Memory B cell (primary cell): Measurements from ENCODE around the gene GPR132.
"Not testable (repeated sequence)": the region's sequence is repeated elsewhere in the genome, so short reads cannot be mapped to it uniquely, and the experiment has no call there.

ENCODE experiments used
- ATAC-seq: fragments of 150-1000 bp; cut with Tn5 transposase; 2 replicates; pipeline ENCODE4 v1.10.0; 2021; ENCODE audit warnings: low read depth, mild to moderate bottlenecking, moderate library complexity
- DNase-seq, 2 donors: peaks; one replicate each; pipeline ENCODE4 v3.0.0; 2022; ENCODE audit warnings: low spot score in 2 of 2
- H3K27ac Mint-ChIP-seq: one replicate; pipeline ENCODE4 v1.8.0; 2022; ENCODE audit warnings: mild to moderate bottlenecking, moderate library complexity, mixed read lengths
- H3K27me3 Mint-ChIP-seq: one replicate; pipeline ENCODE4 v1.8.0; 2022; ENCODE audit warnings: mixed read lengths
- H3K36me3 Mint-ChIP-seq: one replicate; pipeline ENCODE4 v1.8.0; 2022; ENCODE audit warnings: mild to moderate bottlenecking, mixed read lengths
- H3K4me1 Mint-ChIP-seq: one replicate; pipeline ENCODE4 v1.8.0; 2022; ENCODE audit warnings: mixed read lengths
- H3K4me3 Mint-ChIP-seq: one replicate; pipeline ENCODE4 v1.8.0; 2022; ENCODE audit warnings: mild to moderate bottlenecking, moderate library complexity, mixed read lengths
- H3K9me3 Mint-ChIP-seq: one replicate; pipeline ENCODE4 v1.8.0; 2022; ENCODE audit warnings: mixed read lengths

The GPR132 gene

DNA sequence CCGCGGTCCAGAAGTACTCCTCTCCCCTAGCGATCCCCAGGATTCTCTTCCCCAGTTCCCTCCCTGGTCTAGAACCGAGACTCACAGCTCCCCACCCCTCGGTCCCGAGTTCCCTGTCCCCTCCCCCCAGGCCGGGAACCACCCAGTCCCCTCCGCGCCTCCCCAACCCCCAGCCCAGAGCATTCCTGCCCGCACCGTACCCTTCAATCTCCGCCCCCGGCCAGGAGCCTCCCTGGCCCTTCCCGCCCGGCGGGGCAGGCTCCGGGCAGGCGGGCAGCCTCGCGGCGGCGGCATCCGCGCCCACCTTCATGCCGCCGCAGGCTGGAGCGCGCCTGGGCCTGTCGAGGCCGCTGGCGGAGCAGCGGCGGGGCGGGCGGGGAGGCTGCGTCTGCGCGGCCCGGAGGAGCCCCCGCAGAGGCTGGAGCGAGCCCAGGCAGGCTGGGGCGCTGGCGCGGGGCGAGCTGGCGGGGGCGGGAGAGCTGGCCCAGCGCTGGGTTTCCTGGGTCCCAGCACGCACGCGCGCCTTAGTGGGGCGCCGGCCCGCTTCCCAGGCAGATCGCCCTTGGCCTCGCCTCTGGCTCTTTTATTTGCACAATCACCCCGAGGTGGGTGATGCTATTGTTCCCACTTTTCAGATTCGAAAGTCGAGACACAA is 22.2 kb upstream of the GPR132 start:
- peaks cover 20% of the 10 kb centered on the region for H3K4me1 Mint-ChIP-seq
- peaks cover 17% of the 10 kb centered on the region for H3K27me3 Mint-ChIP-seq
- DNase-seq (no peak), ATAC-seq (peak; percentile 18)
- no peaks in the 10 kb centered on the region for H3K9me3 Mint-ChIP-seq
- peak overlapping the region; percentile 72 for H3K27ac Mint-ChIP-seq
- H3K4me3 Mint-ChIP-seq: peak overlapping the region; percentile 82
- no peaks in the 10 kb centered on the region for H3K36me3 Mint-ChIP-seq

DNA sequence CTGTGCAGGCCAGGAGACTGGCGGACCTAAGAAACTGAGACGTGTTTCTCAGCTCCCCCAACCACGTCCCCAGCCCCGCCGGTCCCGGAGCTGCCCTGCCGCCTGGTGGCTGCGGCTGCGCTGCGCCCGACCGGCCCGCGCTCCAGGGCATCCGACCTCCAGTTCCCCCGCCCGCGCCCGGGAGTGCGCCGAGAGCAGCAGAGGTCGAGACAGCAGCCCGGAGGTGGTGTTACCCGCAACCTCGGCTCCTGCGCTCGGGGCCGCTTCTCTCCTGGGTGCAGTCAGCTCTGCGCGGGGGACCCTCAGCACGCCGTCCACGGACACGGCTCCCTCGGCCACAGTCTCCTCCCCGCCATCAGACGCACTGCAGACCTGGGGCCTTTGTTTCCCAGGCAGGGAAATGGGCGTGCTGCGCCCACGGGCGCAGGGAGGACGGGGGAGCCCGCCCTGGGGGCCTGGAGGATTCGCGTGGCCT is 21.6 kb upstream of the GPR132 start:
- DNase-seq: peak; percentile 80 to 89
- Mint-ChIP-seq H3K9me3 (no peaks in the 10 kb centered on the region), H3K36me3 (no peaks in the 10 kb centered on the region), H3K27ac (peak overlapping the region; percentile 72), H3K4me3 (peak overlapping the region; percentile 82), H3K4me1 (peaks cover 19% of the 10 kb centered on the region), H3K27me3 (peaks cover 17% of the 10 kb centered on the region)
- ATAC-seq: peak; percentile 84

DNA sequence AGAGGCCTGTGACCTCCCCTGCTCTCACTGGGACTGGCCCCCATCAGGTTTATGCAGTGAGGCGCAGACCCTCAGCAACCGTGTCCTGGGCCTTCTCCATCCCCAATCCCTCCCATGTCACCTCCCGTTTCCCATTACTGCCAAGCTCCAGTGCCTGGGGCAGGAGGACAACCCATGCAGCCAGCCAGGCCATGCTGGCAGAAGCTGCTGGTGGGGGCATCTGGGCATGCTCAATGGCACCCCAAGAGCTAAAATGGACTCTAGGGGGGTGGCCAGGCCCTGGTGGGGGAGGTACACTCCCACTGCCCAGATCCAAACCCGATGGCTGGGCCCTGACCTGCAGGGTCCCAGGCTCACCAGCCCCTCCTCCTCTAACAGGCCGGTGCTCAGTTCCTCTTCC is 20.5 kb upstream of the GPR132 start:
- ATAC-seq: no peak
- Mint-ChIP-seq H3K27me3 (peaks cover 17% of the 10 kb centered on the region), H3K27ac (no peak overlapping the region), H3K9me3 (no peaks in the 10 kb centered on the region), H3K36me3 (no peaks in the 10 kb centered on the region), H3K4me1 (peaks cover 24% of the 10 kb centered on the region), H3K4me3 (no peak overlapping the region)
- no peak for DNase-seq

DNA sequence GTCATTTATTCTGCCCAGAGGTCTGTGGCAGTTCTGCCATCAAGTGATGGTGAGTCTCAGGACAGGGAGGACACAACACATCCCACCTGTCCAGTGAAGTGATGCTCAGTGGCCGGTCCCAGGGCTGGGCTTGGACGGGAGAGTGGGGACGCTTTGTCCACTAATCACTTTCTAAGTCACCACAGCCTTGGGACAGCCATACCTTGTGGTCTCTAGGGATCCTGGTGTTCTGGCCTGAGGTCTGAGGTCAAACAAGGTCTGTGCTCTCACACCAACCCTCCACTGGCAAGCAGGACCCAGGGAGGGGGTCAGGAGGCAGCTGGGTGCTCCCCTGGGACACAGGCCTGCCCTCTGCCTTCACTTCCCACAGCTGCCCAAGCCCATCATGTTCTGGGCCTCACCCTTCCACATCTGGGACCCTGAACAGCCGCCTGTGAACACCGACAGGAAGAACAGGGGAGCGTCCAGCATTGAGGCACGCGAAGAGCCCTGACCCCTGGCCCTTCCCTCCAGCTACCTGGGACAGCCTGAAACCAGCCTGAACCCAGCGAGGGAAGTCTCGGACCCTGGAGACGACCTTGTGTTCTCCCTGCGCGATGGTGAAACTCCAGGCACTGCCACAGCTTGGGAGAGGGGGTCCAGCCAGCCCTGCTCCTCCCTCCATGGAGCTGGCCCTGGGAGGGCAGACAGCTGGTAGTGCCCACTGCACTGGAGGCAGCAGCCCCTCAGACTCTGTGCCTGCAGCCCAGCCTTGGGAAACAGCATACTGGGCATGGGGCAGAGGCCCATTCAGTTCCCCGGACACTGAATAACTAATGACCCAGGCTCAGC is 19.7 kb upstream of the GPR132 start:
- no peaks in the 10 kb centered on the region for H3K36me3 Mint-ChIP-seq
- no peak for ATAC-seq
- H3K27me3 Mint-ChIP-seq: peaks cover 16% of the 10 kb centered on the region
- H3K27ac Mint-ChIP-seq: no peak overlapping the region
- peaks cover 20% of the 10 kb centered on the region for H3K4me1 Mint-ChIP-seq
- no peak for DNase-seq
- H3K4me3 Mint-ChIP-seq: no peak overlapping the region
- H3K9me3 Mint-ChIP-seq: no peaks in the 10 kb centered on the region

DNA sequence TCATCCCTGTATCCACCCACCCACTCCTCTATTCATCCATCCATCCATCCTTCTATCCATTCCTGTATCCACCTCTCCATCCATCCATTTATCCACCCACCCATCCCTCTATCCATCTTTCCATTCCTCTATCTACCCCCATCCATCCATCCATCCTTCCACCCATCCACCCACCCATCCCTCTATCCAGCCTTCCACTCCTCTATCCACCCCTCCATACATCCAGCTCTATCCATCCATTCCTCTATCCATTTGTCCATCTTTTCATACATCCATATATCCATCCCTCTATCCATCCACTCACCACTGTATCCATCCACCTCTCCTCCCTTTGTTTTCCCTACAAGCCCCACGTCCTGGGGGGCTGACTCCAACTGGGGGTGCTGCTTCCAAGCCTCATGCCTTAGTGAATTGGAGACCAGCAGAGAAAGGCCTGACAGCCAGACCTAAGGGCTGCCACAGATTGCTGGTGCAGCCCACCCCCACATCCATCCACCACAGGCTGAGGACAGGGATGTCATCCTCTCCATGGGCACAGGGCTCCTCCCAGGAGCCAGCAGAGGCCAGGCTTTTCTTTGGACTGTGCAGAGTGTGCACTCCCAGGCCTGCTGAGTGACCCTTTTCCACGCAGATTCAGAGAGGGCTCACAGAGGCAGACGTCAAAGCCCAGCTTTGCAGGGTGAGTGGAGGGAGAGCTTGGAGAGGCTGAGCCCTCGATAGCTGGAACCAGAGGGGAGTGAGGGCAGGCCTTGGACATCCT is 18.9 kb upstream of the GPR132 start:
- no peak overlapping the region for H3K4me3 Mint-ChIP-seq
- H3K27ac Mint-ChIP-seq: no peak overlapping the region
- no peaks in the 10 kb centered on the region for H3K9me3 Mint-ChIP-seq
- DNase-seq (no peak), ATAC-seq (no peak)
- H3K27me3 Mint-ChIP-seq: peaks cover 16% of the 10 kb centered on the region
- H3K4me1 Mint-ChIP-seq: peaks cover 20% of the 10 kb centered on the region
- no peaks in the 10 kb centered on the region for H3K36me3 Mint-ChIP-seq

DNA sequence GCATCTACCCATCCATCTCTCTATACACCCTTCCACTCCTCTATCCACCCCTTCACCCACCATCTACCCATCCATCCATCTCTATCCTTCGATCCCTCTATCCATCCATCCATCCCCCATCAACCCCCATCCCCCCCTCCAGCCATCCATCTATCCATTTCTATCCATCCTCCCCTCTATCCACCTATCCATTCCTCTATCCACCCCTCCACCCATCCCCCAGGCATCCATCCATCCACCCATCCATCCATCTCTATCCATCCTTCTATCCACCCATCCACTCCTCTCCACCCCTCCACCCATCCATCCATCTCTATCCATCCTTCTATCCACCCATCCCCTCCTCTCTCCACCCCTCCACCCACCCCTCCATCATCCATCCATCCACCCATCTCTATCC is 17.5 kb upstream of the GPR132 start:
- no peak overlapping the region for H3K4me3 Mint-ChIP-seq
- ATAC-seq: no peak
- H3K27ac Mint-ChIP-seq: no peak overlapping the region
- no peak for DNase-seq
- H3K4me1 Mint-ChIP-seq: peaks cover 22% of the 10 kb centered on the region
- no peaks in the 10 kb centered on the region for H3K36me3 Mint-ChIP-seq
- H3K27me3 Mint-ChIP-seq: peaks cover 10% of the 10 kb centered on the region
- no peaks in the 10 kb centered on the region for H3K9me3 Mint-ChIP-seq

DNA sequence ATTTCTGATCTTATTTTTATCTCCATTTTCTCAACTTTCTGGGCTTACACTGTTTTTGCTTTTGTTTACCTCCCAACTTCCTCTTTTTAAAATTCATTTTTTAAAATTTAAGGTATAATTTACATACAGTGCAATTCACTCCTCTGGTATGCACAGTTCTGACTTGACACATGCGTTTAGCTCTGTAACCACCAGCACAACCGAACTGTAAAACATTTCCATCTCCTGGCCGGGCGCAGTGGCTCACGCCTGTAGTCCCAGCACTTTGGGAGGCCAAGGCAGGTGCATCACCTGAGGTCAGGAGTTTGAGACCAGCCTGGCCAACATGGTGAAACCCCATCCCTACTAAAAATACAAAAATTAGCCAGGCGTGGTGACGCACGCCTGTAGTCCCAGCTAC is 16.2 kb upstream of the GPR132 start:
- not testable (repeated sequence) for H3K9me3 Mint-ChIP-seq, H3K27ac Mint-ChIP-seq, H3K4me3 Mint-ChIP-seq, H3K36me3 Mint-ChIP-seq, DNase-seq, H3K27me3 Mint-ChIP-seq
- ATAC-seq: peak; percentile 59
- peaks cover 30% of the 10 kb centered on the region for H3K4me1 Mint-ChIP-seq

DNA sequence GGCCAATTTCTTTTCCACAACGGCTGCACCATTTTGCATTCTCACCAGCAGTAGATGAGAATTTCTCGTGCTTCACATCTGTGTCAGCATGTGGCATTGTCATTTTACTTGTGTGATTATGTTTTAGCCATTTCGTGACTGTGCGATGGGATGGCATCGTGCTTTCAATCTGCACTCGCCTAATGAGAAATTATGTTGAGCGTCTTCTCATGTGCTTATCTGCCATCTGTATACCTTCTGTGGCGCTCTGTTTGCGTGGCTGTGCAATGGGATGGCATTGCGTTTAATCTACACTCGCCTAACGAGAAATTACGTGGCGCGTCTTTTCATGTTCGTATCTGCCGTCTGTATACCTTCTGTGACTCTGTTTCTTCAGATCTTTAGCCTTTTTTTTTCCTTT is 14.9 kb upstream of the GPR132 start:
- no peak for DNase-seq
- no peak overlapping the region for H3K27ac Mint-ChIP-seq
- H3K9me3 Mint-ChIP-seq: no peaks in the 10 kb centered on the region
- ATAC-seq: no peak
- H3K36me3 Mint-ChIP-seq: no peaks in the 10 kb centered on the region
- H3K4me1 Mint-ChIP-seq: peaks cover 32% of the 10 kb centered on the region
- peaks cover 10% of the 10 kb centered on the region for H3K27me3 Mint-ChIP-seq
- no peak overlapping the region for H3K4me3 Mint-ChIP-seq

DNA sequence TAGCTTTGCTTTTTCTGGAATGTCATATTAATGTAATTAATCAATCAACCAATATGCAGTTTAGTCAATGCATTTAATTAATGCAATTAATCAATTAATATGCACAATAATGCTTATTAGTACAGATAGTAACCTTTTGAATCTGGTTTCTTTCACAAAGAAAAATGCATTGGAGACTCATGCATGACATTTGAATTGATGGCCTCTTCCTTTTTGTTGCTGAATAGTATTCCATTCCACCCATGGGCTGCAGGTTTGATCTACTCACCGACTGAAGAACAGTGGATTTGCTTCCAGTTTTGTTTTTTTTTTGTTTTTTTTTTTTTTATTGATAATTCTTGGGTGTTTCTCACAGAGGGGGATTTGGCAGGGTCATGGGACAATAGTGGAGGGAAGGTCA is 13.1 kb upstream of the GPR132 start:
- Mint-ChIP-seq H3K9me3 (no peaks in the 10 kb centered on the region), H3K4me1 (peaks cover 27% of the 10 kb centered on the region), H3K36me3 (no peaks in the 10 kb centered on the region), H3K27me3 (peaks cover 5% of the 10 kb centered on the region), H3K27ac (no peak overlapping the region), H3K4me3 (no peak overlapping the region)
- DNase-seq (no peak), ATAC-seq (no peak)

DNA sequence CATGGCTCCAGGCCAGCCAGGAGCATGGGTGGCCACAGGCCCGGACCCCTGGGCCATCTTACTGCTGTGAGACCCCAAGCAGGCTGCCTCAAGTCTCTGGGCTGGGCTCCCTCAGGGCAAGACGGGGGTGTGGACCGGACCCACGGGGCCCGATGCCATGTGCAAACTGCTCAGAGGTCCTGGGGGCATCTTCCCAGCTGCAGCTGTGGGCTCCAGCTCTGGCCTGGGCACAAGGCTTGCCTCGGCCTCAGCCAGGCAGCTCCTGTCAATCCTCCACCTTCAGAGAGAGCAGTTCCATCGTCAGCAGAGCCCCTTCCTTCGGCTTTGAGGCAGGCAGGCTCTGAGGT is 12.4 kb upstream of the GPR132 start:
- ATAC-seq (no peak), DNase-seq (no peak)
- Mint-ChIP-seq H3K9me3 (no peaks in the 10 kb centered on the region), H3K4me1 (peaks cover 22% of the 10 kb centered on the region), H3K36me3 (no peaks in the 10 kb centered on the region), H3K27ac (peak overlapping the region; percentile 48), H3K4me3 (peak overlapping the region; percentile 62), H3K27me3 (peaks cover 2% of the 10 kb centered on the region)

DNA sequence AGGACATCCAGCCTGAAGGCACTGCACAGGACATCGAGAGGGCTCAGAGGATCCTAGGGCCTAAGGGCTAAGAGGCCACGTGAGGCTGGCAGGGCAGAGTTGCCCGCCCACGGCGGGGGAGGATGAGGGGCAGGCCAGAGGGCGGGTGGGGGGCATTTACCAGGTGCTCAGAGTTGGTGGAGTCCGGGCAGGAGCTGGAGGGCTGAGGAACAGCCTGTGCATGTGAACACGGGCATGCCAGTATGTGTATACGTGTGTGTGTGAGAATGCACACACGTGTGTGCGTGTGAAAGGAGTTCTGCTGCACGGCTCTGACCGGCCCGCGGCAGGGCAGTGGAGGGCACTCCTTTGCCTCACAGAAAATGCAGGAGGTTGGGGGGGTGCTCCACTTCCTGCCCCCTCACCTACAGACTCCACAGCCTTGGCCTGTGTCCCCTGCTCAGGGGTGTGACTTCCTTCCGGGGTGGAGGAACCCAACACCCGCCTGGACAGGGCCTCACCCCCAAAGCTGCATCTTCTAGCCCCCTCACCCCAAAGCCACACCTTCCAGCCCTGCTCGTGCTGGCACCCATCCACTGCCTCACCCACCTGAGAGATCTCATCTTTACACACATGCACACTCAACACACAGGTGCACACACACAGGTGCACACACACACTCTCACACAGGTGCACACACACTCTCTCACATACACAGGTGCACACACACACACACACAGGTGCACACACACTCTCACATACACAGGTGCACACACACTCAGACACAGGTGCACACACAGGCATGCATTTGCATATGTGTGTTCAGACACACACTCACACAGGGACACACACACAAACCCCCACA is 11.8 kb upstream of the GPR132 start:
- H3K4me1 Mint-ChIP-seq: peaks cover 22% of the 10 kb centered on the region
- no peak for DNase-seq
- H3K27me3 Mint-ChIP-seq: no peaks in the 10 kb centered on the region
- no peaks in the 10 kb centered on the region for H3K9me3 Mint-ChIP-seq
- ATAC-seq: no peak
- peak overlapping the region; percentile 62 for H3K4me3 Mint-ChIP-seq
- peak overlapping the region; percentile 48 for H3K27ac Mint-ChIP-seq
- H3K36me3 Mint-ChIP-seq: no peaks in the 10 kb centered on the region

DNA sequence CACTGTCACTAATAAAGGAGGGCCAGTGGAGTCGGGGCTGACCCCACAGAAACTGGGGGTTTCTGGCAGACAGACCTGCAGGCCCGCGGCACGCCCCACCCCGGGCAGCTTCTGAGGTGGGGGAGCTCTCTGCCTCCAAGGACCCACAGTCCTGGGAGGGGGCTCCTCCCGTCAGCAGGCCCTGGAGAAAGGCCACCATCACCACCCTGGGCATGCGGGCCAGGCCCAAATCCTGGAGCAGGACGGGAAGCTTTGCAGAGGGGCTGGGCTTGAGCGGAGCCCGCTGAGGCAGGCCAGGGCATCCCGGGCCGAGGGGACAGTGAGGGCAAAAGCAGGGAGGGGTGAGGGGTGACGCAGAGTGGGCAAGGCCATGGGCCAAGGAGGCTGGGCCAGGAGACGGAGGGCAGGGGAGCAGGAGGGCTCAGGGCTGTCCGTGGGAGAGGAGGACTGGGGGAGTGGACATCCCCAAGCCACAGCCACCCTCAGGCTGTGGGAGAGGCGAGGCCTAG is 11.1 kb upstream of the GPR132 start:
- no peak for ATAC-seq
- Mint-ChIP-seq H3K9me3 (no peaks in the 10 kb centered on the region), H3K36me3 (no peaks in the 10 kb centered on the region), H3K4me3 (peak overlapping the region; percentile 6), H3K27me3 (no peaks in the 10 kb centered on the region), H3K4me1 (peaks cover 24% of the 10 kb centered on the region), H3K27ac (no peak overlapping the region)
- no peak for DNase-seq
